HepG2 (cell line): ENCODE results near the gene SMYD1.

Experiments used
- CHD2 ChIP-seq: IDR thresholded peaks from 2 replicates; pipeline ENCODE4 v1.6.1; 2011; ENCODE audit warnings: low read depth, low read length, improper control_type of control experiment
- NBN ChIP-seq: fragments of 450-650 bp; conservative IDR thresholded peaks from 2 replicates; pipeline ENCODE4 v1.6.1; 2017
- NR2F2 ChIP-seq: IDR thresholded peaks from 2 replicates; pipeline ENCODE4 v1.6.1; 2012; ENCODE audit warnings: low read depth, inconsistent platforms, borderline replicate concordance
- TF ChIP-seq, protein P1 (sequence below): sonication (generic); formaldehyde crosslinking; IDR thresholded peaks from 2 replicates; pipeline ENCODE4 v1.5.0; 2020; ENCODE audit warnings: mild to moderate bottlenecking, missing genetic modification reagents, moderate library complexity

DNA sequence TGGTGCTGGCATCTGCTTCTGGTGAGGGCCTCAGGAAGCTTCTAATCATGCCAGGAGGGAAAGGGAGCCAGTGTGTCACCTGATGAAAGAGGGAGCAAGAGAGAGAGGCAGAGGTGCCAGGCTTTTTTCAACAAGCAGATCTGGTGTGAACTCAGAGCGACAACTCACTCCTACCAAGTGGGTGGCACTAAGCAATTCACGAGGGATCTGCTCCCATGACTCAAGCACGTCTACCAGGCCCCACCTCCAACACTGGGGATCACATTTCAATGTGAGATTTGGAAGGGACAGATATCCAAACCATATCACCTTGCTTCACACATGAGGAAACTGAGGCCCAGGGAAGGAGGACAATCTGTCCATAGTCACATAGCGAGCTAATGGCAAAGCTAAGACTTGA lies 41.2 kb downstream of the SMYD1 start:
- TF ChIP-seq CHD2 (no peak), NBN (no peak), NR2F2 (no peak)
- TF ChIP-seq, protein P1, sequence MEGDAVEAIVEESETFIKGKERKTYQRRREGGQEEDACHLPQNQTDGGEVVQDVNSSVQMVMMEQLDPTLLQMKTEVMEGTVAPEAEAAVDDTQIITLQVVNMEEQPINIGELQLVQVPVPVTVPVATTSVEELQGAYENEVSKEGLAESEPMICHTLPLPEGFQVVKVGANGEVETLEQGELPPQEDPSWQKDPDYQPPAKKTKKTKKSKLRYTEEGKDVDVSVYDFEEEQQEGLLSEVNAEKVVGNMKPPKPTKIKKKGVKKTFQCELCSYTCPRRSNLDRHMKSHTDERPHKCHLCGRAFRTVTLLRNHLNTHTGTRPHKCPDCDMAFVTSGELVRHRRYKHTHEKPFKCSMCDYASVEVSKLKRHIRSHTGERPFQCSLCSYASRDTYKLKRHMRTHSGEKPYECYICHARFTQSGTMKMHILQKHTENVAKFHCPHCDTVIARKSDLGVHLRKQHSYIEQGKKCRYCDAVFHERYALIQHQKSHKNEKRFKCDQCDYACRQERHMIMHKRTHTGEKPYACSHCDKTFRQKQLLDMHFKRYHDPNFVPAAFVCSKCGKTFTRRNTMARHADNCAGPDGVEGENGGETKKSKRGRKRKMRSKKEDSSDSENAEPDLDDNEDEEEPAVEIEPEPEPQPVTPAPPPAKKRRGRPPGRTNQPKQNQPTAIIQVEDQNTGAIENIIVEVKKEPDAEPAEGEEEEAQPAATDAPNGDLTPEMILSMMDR (CRISPR knock-in tag) = no peak
